Activated naive CD4-positive, alpha-beta T cell treated with anti-CD3 and anti-CD28 coated beads, Interleukin-2, amount 50 U/mL, for 16 hours (primary cell): ENCODE results near the gene FLVCR2.

Experiments used
- DNase-seq: peaks from one replicate; pipeline ENCODE4 v3.0.0-alpha.2; 2020

Gene FLVCR2

GRCh38 chr14:75636100-75636692 lies 57.8 kb downstream of the FLVCR2 start:
- DNase-seq = no peak

GRCh38 chr14:75640876-75641275 lies 62.5 kb downstream of the FLVCR2 start:
- DNase-seq = no peak

GRCh38 chr14:75643985-75644384 lies 65.6 kb downstream of the FLVCR2 start:
- DNase-seq = no peak

- DNase-seq = no peak
These were observed 66.6 kb downstream of the FLVCR2 start for GRCh38 chr14:75645056-75645455.

GRCh38 chr14:75646762-75647161 lies 68.3 kb downstream of the FLVCR2 start:
- DNase-seq = no peak

- DNase-seq = no peak
These were observed 69.2 kb downstream of the FLVCR2 start for GRCh38 chr14:75647640-75648039.

- no peak for DNase-seq
These were observed 69.8 kb downstream of the FLVCR2 start for GRCh38 chr14:75648066-75648838.

- no peak for DNase-seq
These were observed 70.9 kb downstream of the FLVCR2 start for GRCh38 chr14:75649337-75649736.

- no peak for DNase-seq
These were observed 71.4 kb downstream of the FLVCR2 start for GRCh38 chr14:75649773-75650172.

GRCh38 chr14:75650253-75651058 lies 72.0 kb downstream of the FLVCR2 start:
- no peak for DNase-seq

- DNase-seq = no peak
These were observed 75.1 kb downstream of the FLVCR2 start for GRCh38 chr14:75653563-75653962.

GRCh38 chr14:75654127-75654732 lies 75.8 kb downstream of the FLVCR2 start:
- peak; percentile 81 for DNase-seq

GRCh38 chr14:75655235-75655634 lies 76.8 kb downstream of the FLVCR2 start:
- DNase-seq = no peak

- no peak for DNase-seq
These were observed 78.9 kb downstream of the FLVCR2 start for GRCh38 chr14:75657331-75657730.

- no peak for DNase-seq
These were observed 80.5 kb downstream of the FLVCR2 start for GRCh38 chr14:75658957-75659356.

- no peak for DNase-seq
These were observed 81.8 kb downstream of the FLVCR2 start for GRCh38 chr14:75660238-75660629.

GRCh38 chr14:75660630-75661498 lies 82.4 kb downstream of the FLVCR2 start, which contains the start of the genes ERG28 and TTLL5:
ERG28 (minus strand) TSS chr14:75660876; CDS start chr14:75657502, 3,374 bp downstream.
TTLL5 (plus strand) TSS chr14:75661246; CDS start chr14:75663150, 1,904 bp downstream.
- peak; percentile 96 for DNase-seq

GRCh38 chr14:75661499-75661814 lies 83.0 kb downstream of the FLVCR2 start:
- DNase-seq = no peak

- DNase-seq = no peak
These were observed 84.5 kb downstream of the FLVCR2 start for GRCh38 chr14:75662966-75663365.

- no peak for DNase-seq
These were observed 88.8 kb downstream of the FLVCR2 start for GRCh38 chr14:75667099-75667765.

GRCh38 chr14:75672605-75673192 lies 94.3 kb downstream of the FLVCR2 start:
- DNase-seq = no peak
